GM18511 (cell line): ENCODE measurements around the gene MILR1.
"Not testable (repeated sequence)": the region's sequence is repeated elsewhere in the genome, so short reads cannot be mapped to it uniquely, and the experiment has no call there.

ENCODE experiments used
- ATAC-seq: cut with Tn5 transposase; IDR thresholded peaks from one replicate; pipeline ENCODE4 v1.9.1; 2021; ENCODE audit warnings: mild to moderate bottlenecking, moderate library complexity; ENCODE audit not compliant: unreplicated experiment

The MILR1 gene

DNA sequence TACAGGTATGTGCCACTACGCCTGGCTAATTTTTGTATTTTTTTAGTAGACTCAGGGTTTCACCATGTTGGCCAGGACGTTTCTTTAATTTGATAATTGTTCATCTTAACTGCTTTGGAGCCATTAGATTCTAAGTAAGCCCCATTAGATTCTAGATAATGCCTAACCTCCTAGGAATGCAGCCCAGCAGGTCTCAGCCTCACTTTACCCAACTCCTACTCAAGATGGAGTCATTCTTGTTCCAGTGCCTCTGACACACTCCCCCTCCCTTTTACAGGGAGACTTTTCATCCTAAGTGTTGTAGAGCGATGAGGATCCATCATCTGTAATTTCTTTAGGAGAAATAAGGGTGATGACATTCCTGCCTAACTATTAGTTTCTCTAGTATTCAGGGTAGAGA lies 23.7 kb upstream of the MILR1 start:
- ATAC-seq = no peak

DNA sequence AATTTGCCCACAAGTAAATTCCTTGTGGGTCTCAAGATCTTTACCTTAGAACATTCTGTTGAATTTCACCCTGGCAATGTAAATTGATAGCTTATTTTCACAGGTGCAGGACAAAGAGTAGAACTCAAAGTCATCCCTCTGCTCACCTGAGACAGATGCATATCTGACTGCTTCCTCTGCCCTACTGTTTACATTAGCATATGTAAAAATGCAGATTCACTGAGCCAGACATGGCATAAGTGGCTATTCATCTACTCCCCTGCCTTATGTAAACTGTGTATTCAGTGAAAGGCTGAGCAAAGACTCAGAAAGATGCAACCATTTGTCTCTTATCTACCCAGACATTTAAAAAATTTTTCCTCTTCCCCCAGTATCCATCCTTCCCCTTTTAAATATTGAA lies 22.3 kb upstream of the MILR1 start:
- no peak for ATAC-seq

DNA sequence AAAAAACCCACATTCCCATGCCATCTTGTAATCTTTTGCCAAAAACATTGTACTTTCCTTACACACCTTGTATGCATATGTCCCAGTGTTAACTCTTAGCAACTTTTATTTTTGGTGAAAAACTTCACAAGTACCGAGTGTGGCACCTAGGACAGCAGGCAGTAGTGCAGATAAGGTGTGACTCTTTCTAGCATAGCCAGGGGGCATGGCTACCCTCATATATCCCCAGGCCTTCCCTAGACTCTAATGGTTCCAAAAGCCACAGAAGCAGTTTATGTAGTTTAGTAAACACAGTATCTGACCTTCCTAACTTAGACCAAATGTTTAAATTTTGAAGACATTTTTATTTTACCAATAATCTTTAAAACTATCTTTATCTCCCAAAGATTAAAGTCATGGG lies 20.5 kb upstream of the MILR1 start:
- no peak for ATAC-seq

DNA sequence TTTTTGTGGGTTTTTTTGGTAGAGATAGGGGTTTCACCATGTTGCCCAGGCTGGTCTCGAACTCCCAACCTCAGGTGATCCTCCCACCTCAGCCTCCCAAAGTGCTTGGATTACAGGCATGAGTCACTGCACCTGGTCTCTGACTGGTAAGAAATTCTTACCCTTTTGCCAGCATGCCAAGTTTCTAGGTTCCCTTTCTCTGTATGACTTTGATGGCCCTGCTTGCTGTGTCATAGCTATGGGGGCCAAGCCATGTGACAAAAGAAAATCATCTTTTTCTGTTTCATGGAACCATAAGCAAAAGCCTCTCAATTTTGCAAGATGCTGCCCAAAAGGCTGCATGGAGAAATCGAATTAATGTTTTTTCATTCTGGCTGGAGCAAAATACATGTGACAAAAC lies 18.9 kb upstream of the MILR1 start:
- not testable (repeated sequence) for ATAC-seq

DNA sequence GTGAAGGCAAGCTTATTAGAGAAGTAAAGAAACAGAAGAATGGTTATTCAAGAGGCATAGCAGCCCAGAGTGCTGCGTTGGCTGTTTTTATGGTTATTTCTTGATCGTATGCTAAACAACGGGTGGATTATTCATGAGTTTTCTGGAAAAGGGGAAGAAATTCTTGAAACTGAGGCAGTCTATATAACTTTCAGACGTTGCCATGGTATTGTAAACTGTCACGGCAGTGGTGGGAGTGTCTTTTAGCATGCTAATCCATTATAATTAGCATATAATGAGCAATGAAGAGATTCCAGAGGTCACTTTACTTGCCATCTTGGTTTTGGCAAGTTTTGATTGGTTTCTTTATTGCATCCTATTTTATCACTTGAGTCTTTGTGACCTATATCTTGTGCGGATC lies 17.4 kb upstream of the MILR1 start:
- ATAC-seq = no peak

DNA sequence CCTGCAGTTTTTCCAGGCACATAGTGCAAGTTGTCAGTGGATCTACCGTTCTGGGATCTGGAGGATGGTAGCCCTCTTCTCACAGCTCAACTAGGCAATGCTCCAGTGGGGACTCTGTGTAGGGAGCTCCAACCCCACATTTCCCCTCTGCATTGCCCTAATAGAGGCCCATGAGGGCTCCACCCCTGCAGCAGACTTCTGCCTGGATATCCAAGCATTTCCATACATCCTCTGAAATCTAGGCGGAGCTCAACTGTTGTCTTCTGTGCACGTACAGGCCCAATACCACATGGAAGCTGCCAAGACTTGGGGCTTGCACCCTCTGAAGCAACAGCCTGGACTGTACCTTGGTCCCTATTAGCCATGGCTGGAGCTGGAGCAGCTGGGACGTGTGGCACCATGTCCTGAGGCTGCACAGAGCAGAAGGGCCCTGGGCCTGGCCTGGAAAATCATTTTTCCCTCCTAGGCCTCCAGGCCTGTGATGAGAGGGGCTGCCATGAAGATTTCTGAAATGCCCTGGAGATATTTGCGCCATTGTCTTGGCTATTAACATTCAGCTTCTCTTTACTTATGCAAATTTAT lies 10.9 kb upstream of the MILR1 start:
- no peak for ATAC-seq

DNA sequence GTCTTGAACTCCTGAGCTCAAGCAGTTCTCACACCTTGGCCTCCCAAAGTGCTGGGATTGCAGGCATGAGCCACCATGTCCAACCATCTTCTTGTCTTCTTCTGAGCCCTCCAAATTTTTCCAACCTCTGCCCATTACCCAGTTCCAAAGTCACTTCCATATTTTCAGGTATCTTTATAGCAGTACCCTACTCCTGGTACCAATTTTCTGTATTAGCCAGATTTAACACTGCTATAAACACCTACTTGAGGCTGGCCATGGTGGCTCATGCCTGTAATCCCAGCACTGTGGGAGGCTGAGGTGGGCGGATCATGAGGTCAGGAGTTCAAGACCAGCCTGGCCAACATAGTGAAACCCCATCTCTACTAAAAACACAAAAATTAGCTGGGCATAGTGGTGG lies 9.4 kb upstream of the MILR1 start:
- not testable (repeated sequence) for ATAC-seq

DNA sequence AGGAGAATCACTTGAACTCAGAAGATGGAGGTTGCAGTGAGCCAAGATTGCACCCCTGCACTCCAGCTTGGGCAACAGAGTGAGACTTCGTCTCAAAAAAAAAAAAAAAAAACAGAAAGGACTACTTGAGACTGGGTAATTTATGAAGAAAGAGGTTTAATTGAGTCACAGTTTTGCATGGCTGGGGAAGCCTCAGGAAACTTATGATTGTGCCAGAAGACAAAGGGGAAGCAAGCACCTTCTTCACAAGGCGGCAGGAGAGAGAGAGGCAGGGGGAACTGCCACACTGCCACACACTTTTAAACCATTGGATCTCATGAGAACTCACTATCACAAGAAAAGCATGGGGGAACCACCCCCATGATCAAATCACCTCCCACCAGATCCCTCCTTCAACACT lies 9.0 kb upstream of the MILR1 start:
- ATAC-seq = no peak

DNA sequence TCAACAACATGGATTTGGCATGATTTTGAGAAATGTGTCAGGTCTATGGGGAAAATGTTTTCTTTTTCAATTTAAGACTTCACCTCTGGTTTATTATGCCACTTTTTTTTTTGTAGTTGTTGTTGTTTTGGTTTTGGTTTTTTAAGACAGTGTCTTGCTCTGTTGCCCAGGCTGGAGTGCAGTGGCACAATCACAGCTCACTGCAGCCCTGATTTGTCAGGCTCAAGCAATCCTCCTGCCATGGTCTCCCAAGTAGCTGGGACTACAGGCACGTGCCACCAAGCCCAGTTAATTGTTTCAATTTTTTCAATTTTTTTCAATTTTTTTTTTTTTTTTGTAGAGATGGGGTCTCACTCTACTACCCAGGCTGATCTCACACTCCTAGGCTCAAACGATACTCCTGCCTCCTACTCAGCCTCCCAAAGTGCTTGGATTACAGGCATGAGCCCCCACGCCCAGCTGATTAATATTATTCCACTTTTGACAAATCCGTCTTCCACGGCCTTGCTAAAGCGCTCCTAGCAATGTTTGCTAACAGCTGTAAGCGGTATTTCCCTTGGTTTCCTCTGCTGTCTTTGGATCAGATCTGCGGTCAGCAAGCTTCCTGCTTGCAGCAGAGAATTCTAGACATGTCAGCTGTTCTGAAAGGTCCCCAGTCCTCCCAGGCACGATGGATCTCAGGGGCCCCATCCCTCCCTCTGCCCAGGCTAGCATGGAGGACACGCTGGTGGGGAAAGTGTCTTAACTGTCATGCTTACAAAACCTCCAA lies 7.0 kb upstream of the MILR1 start:
- ATAC-seq = no peak

DNA sequence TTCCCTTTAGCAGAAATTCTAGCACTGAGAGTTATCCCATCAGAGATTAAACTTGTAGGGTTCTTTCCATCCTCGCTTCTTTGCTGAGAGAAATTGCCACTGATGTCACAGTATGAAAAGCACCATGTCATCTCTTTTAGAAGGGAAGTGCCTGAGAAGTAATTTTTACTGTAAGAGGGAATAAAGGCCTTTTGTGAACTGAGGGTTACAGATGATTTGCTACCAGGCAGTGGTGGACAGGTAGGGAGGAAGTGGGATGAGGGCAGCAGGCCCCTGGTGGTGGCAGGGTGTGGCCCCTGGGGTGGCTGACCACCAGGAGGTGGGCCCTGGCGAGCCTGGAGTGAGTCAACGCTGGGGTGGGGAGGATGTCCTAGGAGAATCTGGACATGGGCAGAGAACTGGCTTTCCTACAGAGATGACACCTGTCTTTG lies 6.4 kb upstream of the MILR1 start:
- no peak for ATAC-seq

DNA sequence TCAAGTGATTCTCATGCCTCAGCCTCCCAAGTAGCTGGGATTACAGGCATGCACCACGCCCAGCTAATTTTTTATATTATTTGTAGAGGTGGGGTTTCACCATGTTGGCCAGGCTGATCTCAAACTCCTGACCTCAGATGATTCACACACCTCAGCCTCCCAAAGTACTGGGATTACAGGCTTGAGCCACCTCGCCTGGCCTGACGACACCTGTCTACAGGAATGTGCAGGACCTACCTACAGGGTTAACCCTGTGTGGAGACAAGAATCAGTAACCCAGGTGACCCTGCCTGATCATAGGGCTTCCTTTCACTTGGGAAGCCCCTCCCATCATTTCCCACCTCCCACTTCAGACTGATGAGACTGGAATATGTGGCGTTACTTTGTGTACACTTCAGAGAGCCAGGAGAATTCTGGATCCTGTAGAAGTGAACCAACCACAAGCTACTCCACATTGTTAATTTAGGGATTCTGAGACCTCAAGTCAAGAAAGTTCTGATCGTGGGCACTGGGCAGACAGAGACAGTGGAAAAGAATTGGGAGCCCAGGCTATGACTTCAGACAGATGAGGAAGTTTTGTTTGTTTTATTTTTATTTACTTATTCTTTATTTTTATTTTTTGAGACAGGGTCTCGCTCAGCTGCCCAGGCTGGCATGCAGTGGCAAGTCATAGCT lies 5.7 kb upstream of the MILR1 start:
- no peak for ATAC-seq

DNA sequence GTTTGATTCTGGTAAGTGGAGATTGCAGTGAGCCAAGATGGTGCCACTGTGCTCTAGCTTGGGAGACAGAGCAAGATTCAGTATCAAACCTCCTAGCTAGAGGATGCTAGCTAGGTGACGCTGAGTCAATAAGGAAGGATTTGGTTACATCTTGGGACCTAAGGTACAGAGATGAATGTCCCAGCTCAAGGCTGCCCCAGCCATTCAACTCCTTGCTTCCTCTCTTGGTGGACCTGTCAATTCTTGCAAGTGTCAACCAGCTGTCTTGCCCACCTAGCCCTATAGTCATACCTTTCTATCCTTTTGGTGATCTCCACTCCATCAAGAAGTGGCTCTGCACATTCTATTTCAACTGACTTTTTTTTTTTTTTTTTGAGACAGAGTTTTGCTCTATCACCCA lies 1.4 kb upstream of the MILR1 start:
- ATAC-seq = no peak

DNA sequence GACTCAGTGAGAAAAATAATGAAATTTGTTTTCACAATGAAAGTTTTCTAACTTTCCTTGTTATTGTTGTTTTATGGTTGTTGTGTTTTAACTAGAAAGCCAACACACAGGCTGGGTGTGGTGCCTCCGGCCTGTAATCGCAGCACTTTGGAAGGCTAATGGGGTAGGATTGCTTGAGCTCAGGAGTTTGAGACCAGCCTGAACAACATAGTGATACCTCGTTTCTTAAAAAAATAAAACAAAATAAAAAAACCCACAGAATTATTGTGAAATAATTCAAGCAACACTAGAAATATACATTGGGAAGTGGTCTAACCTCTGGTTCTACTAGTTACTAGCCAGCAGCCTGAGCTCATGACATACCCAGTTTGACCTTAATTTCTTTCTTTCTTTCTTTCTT lies 630 bp downstream of the MILR1 start:
- no peak for ATAC-seq

DNA sequence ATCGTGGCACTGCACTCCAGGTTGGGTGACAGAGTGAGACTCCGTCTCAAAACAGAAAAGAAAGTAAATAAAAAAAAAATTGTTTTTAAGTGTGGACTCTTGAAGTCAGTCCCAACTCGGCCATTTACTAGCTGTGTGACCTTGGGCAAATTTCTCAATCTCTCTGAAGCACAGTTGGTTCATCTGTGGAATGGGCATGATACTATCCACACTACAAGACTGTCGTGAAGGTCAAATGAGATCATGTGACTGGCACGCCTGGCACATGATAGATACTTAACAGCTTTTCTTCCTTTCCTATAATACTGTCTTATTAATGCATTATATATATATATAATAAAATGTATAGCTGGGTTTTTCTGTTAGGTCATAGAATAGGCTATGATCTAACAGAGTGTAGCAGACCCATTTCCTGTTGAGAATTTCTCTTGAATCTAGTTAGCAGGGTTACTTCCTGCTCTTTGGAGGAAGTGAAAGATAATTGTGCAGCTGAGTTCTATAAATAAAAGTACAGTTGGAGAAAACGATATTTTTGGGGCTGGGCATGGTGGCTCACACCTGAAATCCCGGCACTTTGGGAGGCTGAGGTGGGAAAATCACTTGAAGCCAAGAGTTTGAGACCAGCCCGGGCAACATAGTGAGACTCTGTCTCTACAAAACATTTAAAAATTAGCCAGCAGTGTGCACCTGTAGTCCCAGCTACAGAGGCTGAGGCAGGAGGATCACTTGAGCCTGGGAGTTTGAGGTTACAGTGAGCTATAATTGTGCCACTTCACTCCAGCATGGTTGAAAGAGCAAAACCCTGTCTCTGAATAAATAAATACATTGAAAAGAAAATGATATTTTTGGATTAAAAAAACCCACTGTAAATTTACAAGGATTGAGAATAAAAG lies 7.3 kb downstream of the MILR1 start:
- peak; percentile 50 for ATAC-seq

DNA sequence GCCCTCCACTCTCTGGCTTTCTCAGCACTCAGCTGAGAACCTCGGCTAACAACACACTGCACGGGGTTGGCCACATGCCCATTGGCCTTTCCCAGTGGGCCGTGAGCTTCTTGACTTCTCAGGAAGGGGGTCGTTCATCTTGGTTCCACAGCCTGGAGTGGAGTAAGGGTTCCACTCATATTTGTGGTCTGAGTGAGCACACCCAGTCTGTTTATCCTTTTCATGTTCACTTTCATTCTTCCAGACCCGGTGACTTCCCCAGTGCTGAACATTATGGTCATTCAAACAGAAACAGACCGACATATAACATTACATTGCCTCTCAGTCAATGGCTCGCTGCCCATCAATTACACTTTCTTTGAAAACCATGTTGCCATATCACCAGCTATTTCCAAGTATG lies 8.2 kb downstream of the MILR1 start:
- no peak for ATAC-seq

DNA sequence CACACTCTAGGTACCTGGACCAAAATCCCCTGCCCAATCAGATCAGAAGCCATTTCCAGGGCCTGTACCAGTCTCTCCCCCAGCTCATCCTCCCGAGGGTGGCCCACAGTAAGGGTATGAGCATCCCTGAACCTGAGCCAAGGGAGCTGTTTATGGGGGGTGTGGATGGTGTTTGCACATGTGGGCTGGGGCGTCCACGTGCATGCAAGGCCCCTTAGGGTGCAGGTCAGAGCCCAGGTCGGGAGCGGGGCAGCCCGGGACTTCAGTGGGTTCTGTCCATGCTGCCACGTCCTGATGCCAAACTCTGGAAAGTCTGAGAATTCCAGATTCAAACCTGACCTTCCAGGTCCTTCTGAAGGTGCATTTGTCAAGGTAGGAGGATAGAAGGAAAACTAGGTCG lies 9.8 kb downstream of the MILR1 start:
- ATAC-seq = no peak

DNA sequence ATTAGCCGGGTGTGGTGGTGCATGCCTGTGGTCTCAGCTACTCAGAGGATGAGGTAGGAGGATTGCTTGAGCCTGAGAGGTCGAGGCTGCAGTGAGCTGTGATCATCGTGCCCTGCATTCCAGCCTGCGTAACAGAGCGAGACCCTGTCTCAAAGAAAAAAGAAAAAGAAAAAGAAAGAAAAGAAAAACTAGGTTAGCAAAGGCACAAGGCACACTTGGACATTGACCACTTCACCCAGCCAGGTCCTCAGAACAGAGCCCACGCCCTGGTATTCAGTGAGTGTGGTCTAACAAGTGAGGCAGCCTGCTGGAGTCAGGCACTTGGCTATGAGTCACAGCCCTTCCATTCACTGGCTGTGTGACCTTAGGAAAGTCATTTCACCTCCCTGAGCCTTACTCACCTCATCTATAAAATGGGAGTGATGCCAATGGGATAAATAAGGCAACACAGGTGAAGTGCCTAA lies 10.4 kb downstream of the MILR1 start:
- no peak for ATAC-seq

DNA sequence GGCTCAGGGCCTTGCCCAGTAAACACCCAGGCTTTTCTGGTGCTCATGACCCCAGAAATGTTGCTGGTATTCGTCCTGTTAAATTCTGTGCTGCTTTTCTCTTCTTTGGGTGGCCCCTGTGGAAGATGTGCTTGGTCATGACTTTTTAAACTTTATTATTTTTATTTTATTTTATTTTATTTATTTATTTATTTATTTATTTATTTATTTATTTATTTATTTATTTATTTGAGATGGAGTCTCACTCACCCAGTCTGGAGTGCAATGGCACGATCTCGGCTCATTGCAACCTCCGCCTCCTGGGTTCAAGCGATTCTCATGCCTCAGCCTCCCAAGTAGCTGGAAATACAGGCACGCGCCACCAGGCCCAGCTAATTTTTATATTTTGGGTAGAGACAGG lies 10.9 kb downstream of the MILR1 start:
- not testable (repeated sequence) for ATAC-seq

DNA sequence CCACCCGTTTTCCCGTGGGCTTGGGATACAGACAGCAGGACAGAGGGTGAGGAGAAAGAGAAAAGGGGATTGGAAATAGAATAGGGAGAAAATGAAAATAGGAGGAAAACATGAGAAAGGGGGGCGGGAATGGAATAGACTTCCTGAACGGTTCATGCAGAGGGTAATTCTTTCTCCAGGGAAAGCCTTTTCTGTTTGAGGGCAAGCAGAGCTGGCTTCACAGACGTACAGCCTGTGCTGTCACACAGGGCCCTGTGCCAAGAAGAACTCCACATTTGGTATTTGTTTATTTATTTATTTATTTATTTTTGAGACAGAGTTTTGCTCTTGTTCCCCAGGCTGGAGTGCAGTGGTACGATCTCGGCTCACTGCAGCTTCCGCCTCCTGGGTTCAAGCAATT lies 12.0 kb downstream of the MILR1 start:
- ATAC-seq = no peak

DNA sequence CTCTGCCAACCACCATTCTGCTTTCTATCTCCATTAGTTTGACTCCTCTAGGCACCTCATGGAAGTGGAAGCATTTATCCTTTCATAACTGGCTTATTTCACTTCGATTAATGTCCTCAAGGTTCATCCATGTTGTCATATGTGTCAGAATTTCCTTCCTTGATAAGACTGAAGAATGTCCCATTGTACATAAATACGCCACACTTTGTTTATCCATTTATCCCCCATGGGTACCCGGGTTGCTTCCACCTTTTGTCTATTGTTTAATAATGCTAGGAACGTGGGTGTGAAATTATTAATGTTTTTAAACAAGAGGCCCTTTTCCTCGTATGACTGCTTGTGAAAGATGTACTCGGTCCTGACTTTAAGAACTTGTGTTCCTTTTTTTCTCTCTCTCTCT lies 12.9 kb downstream of the MILR1 start:
- no peak for ATAC-seq

DNA sequence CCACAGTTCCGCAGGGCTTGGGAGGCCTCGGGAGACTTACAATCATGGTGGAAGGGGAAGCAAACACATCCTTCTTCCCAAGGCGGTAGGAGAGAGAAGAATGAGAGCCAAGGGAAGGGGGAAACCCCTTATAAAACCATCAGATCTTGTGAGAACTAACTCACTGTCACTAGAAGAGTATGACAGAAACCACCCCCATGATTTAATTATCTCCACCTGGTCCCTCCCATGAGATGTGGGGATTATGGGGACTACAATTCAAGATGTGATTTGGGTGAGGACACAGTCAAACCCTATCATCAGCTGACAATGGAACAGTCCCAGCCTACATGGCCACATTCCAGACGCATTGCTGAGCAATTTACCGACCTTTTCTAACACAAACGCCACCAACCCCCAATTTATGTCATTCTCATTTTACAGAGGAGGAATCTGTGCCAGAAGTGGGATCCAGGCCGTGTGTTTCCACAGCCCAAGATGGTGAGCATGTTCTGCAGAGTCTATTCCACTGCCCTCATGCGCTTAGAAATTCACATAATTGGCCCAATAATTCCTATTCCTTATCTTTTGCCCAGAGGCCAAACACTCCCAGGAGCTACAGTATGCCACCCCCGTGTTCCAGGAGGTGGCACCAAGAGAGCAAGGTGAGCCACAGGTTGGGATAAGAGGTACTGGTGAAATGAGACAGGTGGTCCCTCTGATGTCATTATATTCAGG lies 17.3 kb downstream of the MILR1 start:
- ATAC-seq = no peak
